ENCODE measurements around the gene SPECC1. TPM values are rescaled to one million over a fixed set of nuclear protein-coding genes. Genes with fewer than 3 reads are reported as not detected.

SPECC1 gene
- total and polyA plus RNA-seq, 2 donors (not counting 1 experiment from before 2014, with no cell fraction given) = 13.4 to 30.9 TPM

DNA sequence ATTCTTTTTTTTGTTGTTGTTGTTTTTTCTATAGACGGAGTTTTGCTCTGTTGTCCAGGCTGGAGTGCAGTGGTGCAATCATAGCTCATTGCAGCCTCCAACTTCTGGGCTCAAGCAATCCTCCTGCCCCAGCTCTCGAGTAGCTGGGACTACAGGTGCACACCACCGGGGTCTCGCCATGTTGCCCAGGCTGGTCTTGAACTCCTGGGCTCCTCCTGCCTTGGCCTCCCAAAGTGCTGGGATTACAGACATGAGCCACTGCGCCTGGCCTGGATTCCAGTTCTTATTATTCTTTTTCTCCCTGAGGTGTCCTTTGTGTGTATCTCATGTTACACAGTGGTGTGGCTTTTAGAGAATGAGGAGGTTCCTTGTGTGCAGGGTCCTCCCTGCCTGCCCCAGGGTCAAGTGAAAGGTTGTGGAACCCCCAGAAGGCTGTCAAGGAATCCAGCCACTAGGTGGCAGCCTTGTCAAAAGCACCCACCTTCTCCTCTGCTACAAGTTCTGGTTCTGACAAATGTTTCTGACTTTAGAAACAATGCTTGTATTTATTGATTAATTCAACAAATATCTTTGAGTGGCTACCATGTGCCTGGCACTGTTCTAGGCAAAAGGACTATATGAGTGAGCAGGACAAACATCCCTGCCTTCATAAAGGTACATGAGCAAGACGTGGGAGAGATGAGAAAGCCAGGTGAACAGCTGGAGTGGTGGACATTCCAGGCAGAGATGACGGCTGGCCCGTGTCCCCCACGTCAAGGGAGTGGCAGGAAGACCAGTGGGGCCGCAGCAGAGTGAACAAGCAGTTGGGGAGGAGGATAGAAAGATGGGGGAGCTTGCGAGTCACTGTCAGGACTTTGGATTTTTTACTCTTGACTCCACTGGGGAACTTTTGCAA is 112.4 kb downstream of the SPECC1 start:
- no peaks in the 10 kb centered on the region for H3K79me2 ChIP-seq (ENCODE audit: control insufficient read depth, insufficient read depth, low read length)
- no peak for TF ChIP-seq EZH2 (IDR thresholded peaks at IDR 0.05; ENCODE audit: low read length, missing control alignments)
- TF ChIP-seq, protein P1, sequence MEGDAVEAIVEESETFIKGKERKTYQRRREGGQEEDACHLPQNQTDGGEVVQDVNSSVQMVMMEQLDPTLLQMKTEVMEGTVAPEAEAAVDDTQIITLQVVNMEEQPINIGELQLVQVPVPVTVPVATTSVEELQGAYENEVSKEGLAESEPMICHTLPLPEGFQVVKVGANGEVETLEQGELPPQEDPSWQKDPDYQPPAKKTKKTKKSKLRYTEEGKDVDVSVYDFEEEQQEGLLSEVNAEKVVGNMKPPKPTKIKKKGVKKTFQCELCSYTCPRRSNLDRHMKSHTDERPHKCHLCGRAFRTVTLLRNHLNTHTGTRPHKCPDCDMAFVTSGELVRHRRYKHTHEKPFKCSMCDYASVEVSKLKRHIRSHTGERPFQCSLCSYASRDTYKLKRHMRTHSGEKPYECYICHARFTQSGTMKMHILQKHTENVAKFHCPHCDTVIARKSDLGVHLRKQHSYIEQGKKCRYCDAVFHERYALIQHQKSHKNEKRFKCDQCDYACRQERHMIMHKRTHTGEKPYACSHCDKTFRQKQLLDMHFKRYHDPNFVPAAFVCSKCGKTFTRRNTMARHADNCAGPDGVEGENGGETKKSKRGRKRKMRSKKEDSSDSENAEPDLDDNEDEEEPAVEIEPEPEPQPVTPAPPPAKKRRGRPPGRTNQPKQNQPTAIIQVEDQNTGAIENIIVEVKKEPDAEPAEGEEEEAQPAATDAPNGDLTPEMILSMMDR (conservative IDR thresholded peaks at IDR 0.05 in 1 of 2, IDR thresholded peaks at IDR 0.05 in 1 of 2; ENCODE audit: low read depth in 1 of 2, low read length in 2 of 2) = peak; percentile 93 to 98
- H4K20me1 ChIP-seq (ENCODE audit: control insufficient read depth, extremely low read depth, insufficient read depth, low read length) = no peaks in the 10 kb centered on the region
- no peak overlapping the region for H3K27ac ChIP-seq (ENCODE audit: insufficient read depth, low read length)
- peak overlapping the region; percentile 21 for H3K4me2 ChIP-seq (ENCODE audit: extremely low read depth, insufficient read depth, low read length)
- no peak overlapping the region for H2AFZ ChIP-seq (ENCODE audit: low read length)
- no peak overlapping the region for H3K9ac ChIP-seq (ENCODE audit: insufficient read depth, low read length)
- H3K4me3 ChIP-seq (replicated peaks in 1 of 4; ENCODE audit: control extremely low read depth in 1 of 4, insufficient read depth in 1 of 4, low read depth in 3 of 4, low read length in 4 of 4) = no peak overlapping the region
- H3K36me3 ChIP-seq (ENCODE audit: control insufficient read depth, insufficient read depth, low read length) = no peaks in the 10 kb centered on the region
- H3K9me3 ChIP-seq (ENCODE audit: control insufficient read depth, insufficient read depth, low read depth, low read length) = no peaks in the 10 kb centered on the region
- H3K27me3 ChIP-seq (ENCODE audit: control insufficient read depth, insufficient read depth, low read length) = no peaks in the 10 kb centered on the region
- DNase-seq (ENCODE audit: low read depth in 2 of 2) = peak; percentile 46 to 70
- no peaks in the 10 kb centered on the region for H3K4me1 ChIP-seq (ENCODE audit: control insufficient read depth, extremely low read depth, insufficient read depth, low read length)

DNA sequence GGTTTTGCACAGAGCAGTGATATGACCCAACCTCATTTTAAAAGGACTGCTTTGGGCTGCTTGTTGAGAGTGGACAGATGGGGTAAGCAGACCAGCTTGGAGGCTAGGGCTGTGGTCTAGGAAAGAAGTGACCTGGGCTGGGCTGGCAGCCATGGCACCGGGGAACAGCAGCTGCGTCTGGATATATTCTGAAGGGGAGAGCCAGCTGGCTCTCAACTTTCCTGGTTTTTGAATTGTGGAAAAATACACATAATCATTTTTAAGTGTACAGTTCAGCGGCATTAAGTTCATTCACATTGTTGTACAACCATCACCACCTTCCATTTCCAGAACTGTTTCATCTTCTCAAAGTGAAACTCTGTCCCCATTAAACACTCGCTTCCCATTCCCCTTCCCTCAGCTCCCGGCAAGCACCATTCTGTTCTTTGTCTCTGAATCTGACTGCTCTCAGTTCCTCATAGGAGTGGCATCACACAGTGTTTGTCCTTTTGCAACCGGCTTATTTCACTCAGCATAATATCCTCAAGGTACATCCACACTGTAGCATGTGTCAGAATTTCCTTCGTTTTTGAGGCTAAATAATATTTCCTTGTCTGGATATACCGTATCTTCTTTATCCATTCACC is 113.2 kb downstream of the SPECC1 start:
- Histone ChIP-seq H3K79me2 (ENCODE audit: control insufficient read depth, insufficient read depth, low read length) (no peaks in the 10 kb centered on the region), H3K27me3 (ENCODE audit: control insufficient read depth, insufficient read depth, low read length) (no peaks in the 10 kb centered on the region), H3K4me1 (ENCODE audit: control insufficient read depth, extremely low read depth, insufficient read depth, low read length) (no peaks in the 10 kb centered on the region), H4K20me1 (ENCODE audit: control insufficient read depth, extremely low read depth, insufficient read depth, low read length) (no peaks in the 10 kb centered on the region), H3K4me3 (replicated peaks in 1 of 4; ENCODE audit: control extremely low read depth in 1 of 4, insufficient read depth in 1 of 4, low read depth in 3 of 4, low read length in 4 of 4) (no peak overlapping the region), H2AFZ (ENCODE audit: low read length) (no peak overlapping the region), H3K36me3 (ENCODE audit: control insufficient read depth, insufficient read depth, low read length) (no peaks in the 10 kb centered on the region), H3K9ac (ENCODE audit: insufficient read depth, low read length) (no peak overlapping the region), H3K9me3 (ENCODE audit: control insufficient read depth, insufficient read depth, low read depth, low read length) (no peaks in the 10 kb centered on the region), H3K4me2 (ENCODE audit: extremely low read depth, insufficient read depth, low read length) (peak overlapping the region; percentile 21), H3K27ac (ENCODE audit: insufficient read depth, low read length) (no peak overlapping the region)
- TF ChIP-seq EZH2 (IDR thresholded peaks at IDR 0.05; ENCODE audit: low read length, missing control alignments) = no peak
- TF ChIP-seq, protein P1 (conservative IDR thresholded peaks at IDR 0.05 in 1 of 2, IDR thresholded peaks at IDR 0.05 in 1 of 2; ENCODE audit: low read depth in 1 of 2, low read length in 2 of 2) = no peak
- no peak for DNase-seq (ENCODE audit: low read depth in 2 of 2)

DNA sequence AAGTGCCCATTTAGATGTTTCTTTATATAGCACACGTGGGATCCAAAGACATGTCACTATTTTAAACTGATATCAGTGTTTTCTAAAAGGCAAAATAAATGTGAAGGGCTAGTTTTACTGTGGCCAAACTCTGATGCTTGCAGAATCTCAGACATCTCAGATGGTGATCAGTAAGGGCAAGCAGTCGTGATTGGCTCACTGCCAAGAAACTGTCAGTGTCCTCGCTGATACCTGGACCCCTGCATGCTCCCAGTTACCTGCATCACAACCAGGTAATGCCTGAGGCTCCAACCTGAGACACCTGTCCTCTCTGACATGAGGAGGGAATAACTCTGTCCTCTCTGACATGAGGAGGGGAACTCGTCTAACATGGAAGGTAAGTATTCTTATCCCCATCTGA is 114.0 kb downstream of the SPECC1 start:
- no peaks in the 10 kb centered on the region for H3K27me3 ChIP-seq (ENCODE audit: control insufficient read depth, insufficient read depth, low read length)
- no peaks in the 10 kb centered on the region for H3K79me2 ChIP-seq (ENCODE audit: control insufficient read depth, insufficient read depth, low read length)
- H4K20me1 ChIP-seq (ENCODE audit: control insufficient read depth, extremely low read depth, insufficient read depth, low read length) = no peaks in the 10 kb centered on the region
- H2AFZ ChIP-seq (ENCODE audit: low read length) = no peak overlapping the region
- H3K4me3 ChIP-seq (replicated peaks in 1 of 4; ENCODE audit: control extremely low read depth in 1 of 4, insufficient read depth in 1 of 4, low read depth in 3 of 4, low read length in 4 of 4) = no peak overlapping the region
- no peak for DNase-seq (ENCODE audit: low read depth in 2 of 2)
- no peaks in the 10 kb centered on the region for H3K36me3 ChIP-seq (ENCODE audit: control insufficient read depth, insufficient read depth, low read length)
- H3K9ac ChIP-seq (ENCODE audit: insufficient read depth, low read length) = no peak overlapping the region
- no peak overlapping the region for H3K27ac ChIP-seq (ENCODE audit: insufficient read depth, low read length)
- no peak overlapping the region for H3K4me2 ChIP-seq (ENCODE audit: extremely low read depth, insufficient read depth, low read length)
- peaks cover 2% of the 10 kb centered on the region for H3K4me1 ChIP-seq (ENCODE audit: control insufficient read depth, extremely low read depth, insufficient read depth, low read length)
- TF ChIP-seq EZH2 (IDR thresholded peaks at IDR 0.05; ENCODE audit: low read length, missing control alignments) = no peak
- TF ChIP-seq, protein P1 (conservative IDR thresholded peaks at IDR 0.05 in 1 of 2, IDR thresholded peaks at IDR 0.05 in 1 of 2; ENCODE audit: low read depth in 1 of 2, low read length in 2 of 2) = no peak
- no peaks in the 10 kb centered on the region for H3K9me3 ChIP-seq (ENCODE audit: control insufficient read depth, insufficient read depth, low read depth, low read length)

Data from fibroblast of lung (primary cell).